ENCODE results near the gene BCDIN3D. TPM values are rescaled to one million over a fixed set of nuclear protein-coding genes. Genes with fewer than 3 reads are reported as not detected.
A peak's percentile ranks its signal among the peaks of the same experiment; 100 is the strongest.
"Not testable (repeated sequence)": the region's sequence is repeated elsewhere in the genome, so short reads cannot be mapped to it uniquely, and the experiment has no call there.

The BCDIN3D gene
- total RNA-seq, 2 experiments from 2014 or later: 8.2 to 8.3 TPM

DNA sequence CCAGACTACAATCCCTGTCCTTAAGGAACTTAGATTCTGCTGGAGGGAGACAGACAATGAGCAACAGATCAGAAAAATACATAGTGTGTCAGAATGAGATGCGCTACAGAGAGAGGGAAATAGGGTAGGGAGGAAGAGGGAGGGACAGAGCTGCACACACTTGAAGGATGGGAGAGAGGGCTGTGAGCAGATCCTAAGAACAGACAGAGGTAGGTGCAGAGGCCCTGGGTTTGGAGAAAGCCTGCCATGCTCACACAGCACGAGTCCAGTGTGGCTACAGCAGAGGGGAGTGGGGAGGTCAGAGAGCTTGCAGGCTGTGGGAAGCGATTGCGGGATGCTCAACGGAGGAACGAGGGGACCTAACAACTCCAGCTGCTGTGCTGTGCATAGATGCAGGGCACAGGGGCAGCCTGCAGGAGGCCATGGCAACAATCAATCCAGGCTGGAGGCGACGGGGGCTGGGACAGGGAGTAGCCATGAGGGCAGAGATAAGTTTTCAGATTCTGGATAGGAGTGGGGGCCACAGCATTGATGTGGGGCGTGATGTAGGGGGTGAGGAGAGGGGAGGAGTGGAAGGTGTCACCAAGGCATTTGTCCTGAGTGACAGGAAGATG lies 40.1 kb upstream of the BCDIN3D start:
- CTCF ChIA-PET: interaction anchor here (0.8 kb wide), 1 partner anchor 63 kb away, joined by 3 read pairs; no protein-coding TSS in a partner anchor
- no peaks in the 10 kb centered on the region for H3K36me3 Mint-ChIP-seq
- no peak overlapping the region for H3K4me3 Mint-ChIP-seq
- peaks cover 22% of the 10 kb centered on the region for H3K9me3 Mint-ChIP-seq (ENCODE audit: low read depth)
- no peaks in the 10 kb centered on the region for H3K4me1 Mint-ChIP-seq
- no peak overlapping the region for H3K27ac Mint-ChIP-seq
- H3K27me3 Mint-ChIP-seq: peaks cover 3% of the 10 kb centered on the region
- no peak for DNase-seq
- ATAC-seq: no peak

DNA sequence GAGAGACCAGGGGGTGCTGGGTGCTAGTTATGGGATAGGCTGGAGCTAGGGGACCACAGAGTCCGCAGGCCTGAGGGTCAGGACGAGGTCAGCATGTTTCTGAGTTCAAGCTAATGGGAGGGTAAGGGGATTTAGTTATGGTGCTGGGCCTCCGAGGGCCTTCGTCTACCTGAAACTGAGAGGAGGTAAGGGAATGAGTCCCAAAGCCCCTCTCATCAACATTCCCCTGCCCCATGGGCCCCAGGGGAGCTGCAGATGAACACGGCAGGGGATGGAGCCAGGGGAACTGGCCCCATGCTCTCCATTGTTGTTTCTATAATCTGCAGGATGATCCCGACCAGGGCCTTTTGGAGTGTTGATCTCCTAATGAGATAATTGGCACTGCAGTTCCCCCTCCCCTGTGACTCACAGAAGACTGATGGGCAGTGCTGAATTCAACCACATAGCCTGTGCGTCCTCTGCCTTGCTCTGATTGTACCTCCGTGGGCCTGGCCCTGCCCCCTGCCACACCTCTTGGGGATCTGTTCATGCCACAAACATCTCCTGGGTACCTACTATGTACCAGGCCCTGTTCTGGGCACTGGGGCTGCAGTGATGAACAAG lies 39.4 kb upstream of the BCDIN3D start:
- Mint-ChIP-seq H3K4me1 (no peaks in the 10 kb centered on the region), H3K4me3 (no peak overlapping the region), H3K36me3 (no peaks in the 10 kb centered on the region), H3K27ac (no peak overlapping the region), H3K9me3 (ENCODE audit: low read depth) (peaks cover 25% of the 10 kb centered on the region), H3K27me3 (peaks cover 3% of the 10 kb centered on the region)
- DNase-seq (no peak), ATAC-seq (no peak)
- CTCF ChIA-PET: interaction anchor here (2.0 kb wide), 1 partner anchor 15 kb away, joined by 6 read pairs; no protein-coding TSS in a partner anchor

- DNase-seq (no peak), ATAC-seq (no peak)
- Mint-ChIP-seq H3K4me3 (no peak overlapping the region), H3K9me3 (ENCODE audit: low read depth) (peaks cover 25% of the 10 kb centered on the region), H3K36me3 (no peaks in the 10 kb centered on the region), H3K4me1 (no peaks in the 10 kb centered on the region), H3K27me3 (peaks cover 3% of the 10 kb centered on the region), H3K27ac (no peak overlapping the region)
- CTCF ChIA-PET: interaction anchor here (2.0 kb wide), 1 partner anchor 15 kb away, joined by 6 read pairs; no protein-coding TSS in a partner anchor
These were observed 38.7 kb upstream of the BCDIN3D start for GRCh38 chr12:49881415-49882247.

DNA sequence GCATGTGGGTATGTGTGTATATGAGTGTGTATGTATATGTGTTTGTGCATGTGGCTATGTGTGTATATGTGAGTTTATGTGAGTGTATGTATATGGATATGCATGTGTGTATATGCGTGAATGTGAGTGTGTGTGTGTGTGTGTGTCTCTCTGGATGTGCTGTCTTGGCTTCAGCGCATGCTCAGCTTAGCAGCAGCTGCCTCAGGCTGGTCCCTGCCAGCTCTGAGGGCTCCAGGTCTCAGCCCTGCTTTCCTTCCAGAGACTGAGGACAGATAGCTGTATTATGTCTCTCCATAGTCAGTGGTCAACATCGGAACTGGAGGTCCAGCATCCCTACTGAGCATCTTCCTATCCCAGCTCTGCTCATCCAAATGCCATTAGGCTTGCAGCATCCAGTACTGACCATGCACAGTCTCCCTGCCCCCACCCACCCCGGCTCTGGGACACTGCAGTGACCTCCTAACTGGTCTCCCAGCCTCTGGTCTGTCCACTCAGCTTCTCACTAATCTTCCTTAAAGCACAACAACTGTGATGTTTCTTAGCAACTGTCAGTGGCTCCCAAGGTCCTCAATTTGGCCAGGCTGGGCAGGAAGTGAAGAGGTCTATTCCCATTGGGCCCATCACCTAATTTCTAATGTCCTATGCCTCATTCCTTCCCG lies 38.0 kb upstream of the BCDIN3D start:
- no peak for ATAC-seq
- Mint-ChIP-seq H3K9me3 (ENCODE audit: low read depth) (peaks cover 25% of the 10 kb centered on the region), H3K4me1 (no peaks in the 10 kb centered on the region), H3K27ac (no peak overlapping the region), H3K36me3 (no peaks in the 10 kb centered on the region), H3K4me3 (no peak overlapping the region), H3K27me3 (peaks cover 3% of the 10 kb centered on the region)
- CTCF ChIA-PET: interaction anchor here (2.0 kb wide), 1 partner anchor 14 kb away, joined by 6 read pairs; no protein-coding TSS in a partner anchor
- no peak for DNase-seq

- ATAC-seq, H3K27me3 Mint-ChIP-seq, CTCF ChIA-PET, H3K27ac Mint-ChIP-seq, H3K4me3 Mint-ChIP-seq, DNase-seq, H3K4me1 Mint-ChIP-seq, H3K36me3 Mint-ChIP-seq: not testable (repeated sequence)
- peaks cover 25% of the 10 kb centered on the region for H3K9me3 Mint-ChIP-seq (ENCODE audit: low read depth)
These were observed 36.2 kb upstream of the BCDIN3D start for GRCh38 chr12:49879065-49879464.

DNA sequence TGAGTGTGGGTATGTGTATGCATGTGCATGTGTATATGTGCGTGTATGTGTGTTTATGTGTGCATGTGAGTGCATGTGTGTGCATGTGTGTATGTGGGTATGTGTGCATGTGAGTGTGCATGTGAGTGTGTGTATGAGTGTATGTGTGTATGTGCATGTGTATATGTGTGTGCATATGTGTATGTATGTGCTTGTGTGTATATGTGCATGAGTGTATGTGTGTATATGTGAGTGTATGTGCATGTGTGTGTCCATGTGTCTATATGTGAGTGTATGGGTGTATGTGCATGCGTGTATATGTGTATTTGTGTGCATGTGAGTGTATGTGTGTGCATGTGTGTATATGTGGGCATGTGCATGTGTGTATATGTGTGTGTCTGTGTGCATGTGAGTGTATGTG lies 35.1 kb upstream of the BCDIN3D start:
- CTCF ChIA-PET: no interaction called here
- H3K4me1 Mint-ChIP-seq: no peaks in the 10 kb centered on the region
- no peak for ATAC-seq
- no peak overlapping the region for H3K27ac Mint-ChIP-seq
- no peak overlapping the region for H3K4me3 Mint-ChIP-seq
- no peak for DNase-seq
- no peaks in the 10 kb centered on the region for H3K27me3 Mint-ChIP-seq
- H3K36me3 Mint-ChIP-seq: no peaks in the 10 kb centered on the region
- peaks cover 25% of the 10 kb centered on the region for H3K9me3 Mint-ChIP-seq (ENCODE audit: low read depth)

GRCh38 chr12:49877066-49877465 lies 34.2 kb upstream of the BCDIN3D start:
- Mint-ChIP-seq H3K27ac (no peak overlapping the region), H3K27me3 (no peaks in the 10 kb centered on the region), H3K36me3 (no peaks in the 10 kb centered on the region), H3K4me3 (no peak overlapping the region), H3K9me3 (ENCODE audit: low read depth) (peaks cover 25% of the 10 kb centered on the region), H3K4me1 (no peaks in the 10 kb centered on the region)
- CTCF ChIA-PET: interaction anchor here (1.2 kb wide), 1 partner anchor 89 kb away, joined by 3 read pairs; no protein-coding TSS in a partner anchor
- no peak for DNase-seq
- no peak for ATAC-seq

DNA sequence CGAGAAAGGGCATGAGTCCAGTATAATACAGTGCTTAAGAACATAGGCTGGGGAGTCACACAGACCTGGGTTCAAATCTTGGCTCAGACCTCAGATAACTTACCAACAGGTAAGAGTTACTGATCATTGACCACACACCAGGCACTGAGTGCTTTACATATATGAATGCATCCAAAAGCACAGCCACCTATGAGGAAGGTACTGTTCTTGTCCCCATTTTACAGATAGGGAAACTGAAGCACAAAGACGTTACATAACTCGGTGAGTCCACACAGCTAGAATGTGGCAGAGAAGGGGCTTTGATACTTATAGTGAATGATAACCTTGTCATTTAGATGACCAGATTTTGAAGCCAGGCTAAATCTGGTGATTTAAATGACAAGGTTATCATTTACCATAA lies 33.2 kb upstream of the BCDIN3D start:
- Mint-ChIP-seq H3K36me3 (no peaks in the 10 kb centered on the region), H3K27ac (no peak overlapping the region), H3K27me3 (no peaks in the 10 kb centered on the region), H3K9me3 (ENCODE audit: low read depth) (peaks cover 25% of the 10 kb centered on the region), H3K4me1 (no peaks in the 10 kb centered on the region), H3K4me3 (no peak overlapping the region)
- ATAC-seq (no peak), DNase-seq (no peak)
- CTCF ChIA-PET: interaction anchor here (0.7 to 1.2 kb wide), 2 partner anchors 90 to 489 kb away, joined by 3 read pairs; no protein-coding TSS in a partner anchor

DNA sequence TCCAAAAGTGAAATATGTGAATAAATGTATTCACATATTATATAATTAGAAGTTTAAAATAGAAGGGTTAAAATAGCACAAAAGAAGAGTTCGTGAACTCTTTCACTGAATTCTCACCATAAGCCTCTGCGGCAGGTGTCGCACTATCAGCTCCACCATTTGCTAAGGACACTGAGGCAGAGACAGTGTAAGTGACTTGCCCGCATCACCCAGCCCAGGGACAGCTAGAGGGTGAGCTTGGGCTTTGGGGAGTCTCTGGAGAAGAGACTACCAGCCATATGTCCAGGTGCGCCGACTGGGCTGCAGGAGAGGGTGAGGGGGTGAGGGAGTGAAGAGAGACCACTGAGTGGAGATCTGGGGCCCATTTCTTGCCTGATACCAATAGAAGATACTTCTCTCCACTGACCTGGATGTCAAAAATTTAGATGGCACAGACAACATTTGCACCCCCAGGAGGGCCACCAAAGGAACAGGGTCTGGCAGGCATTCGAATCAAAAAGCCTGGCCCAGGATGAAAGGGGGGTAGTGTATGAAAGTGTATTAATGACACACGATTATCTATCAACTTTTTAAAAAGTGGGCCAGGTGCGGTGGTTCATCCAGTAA lies 32.3 kb upstream of the BCDIN3D start:
- no peaks in the 10 kb centered on the region for H3K36me3 Mint-ChIP-seq
- no peaks in the 10 kb centered on the region for H3K4me1 Mint-ChIP-seq
- H3K4me3 Mint-ChIP-seq: no peak overlapping the region
- peaks cover 21% of the 10 kb centered on the region for H3K9me3 Mint-ChIP-seq (ENCODE audit: low read depth)
- H3K27ac Mint-ChIP-seq: no peak overlapping the region
- DNase-seq (no peak), ATAC-seq (no peak)
- H3K27me3 Mint-ChIP-seq: no peaks in the 10 kb centered on the region
- CTCF ChIA-PET: no interaction called here

DNA sequence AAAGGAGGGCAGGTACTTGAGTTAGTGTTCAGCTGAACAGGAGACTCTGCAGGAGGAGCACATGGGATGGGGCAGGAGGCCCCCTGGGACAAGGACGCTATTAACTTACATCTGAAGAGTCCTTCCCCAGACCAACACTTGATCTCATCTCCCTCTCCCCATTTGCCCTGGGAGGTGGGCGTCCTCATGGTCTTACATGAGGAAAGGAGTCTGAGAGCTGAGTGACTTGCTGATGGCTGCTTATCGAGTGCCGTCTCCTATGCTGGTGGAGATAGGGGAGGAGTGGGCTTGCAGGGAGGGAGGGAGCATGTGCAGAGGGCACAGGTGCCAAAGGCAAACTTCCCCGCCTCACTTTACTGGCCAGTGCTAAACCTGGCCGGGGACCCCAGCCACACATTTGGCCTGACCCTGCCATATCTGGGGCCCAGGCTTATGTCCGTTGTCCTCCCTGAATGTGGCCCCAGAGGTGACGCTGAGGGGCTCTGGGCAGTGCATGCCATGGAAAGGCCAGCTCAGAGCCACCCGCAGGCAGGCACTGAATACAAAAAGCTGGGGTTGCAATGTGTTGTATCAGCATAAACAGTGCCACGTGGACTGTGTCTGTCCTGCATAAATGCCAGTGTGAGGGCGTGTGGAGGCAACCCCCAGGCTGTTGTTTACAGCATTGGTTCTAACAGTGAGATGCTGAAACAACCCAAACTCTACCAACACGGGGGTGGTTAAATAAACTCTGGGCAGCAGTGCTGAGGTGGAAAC lies 31.4 kb upstream of the BCDIN3D start:
- no peaks in the 10 kb centered on the region for H3K4me1 Mint-ChIP-seq
- no peak for DNase-seq
- H3K27ac Mint-ChIP-seq: no peak overlapping the region
- CTCF ChIA-PET: no interaction called here
- no peak overlapping the region for H3K4me3 Mint-ChIP-seq
- H3K27me3 Mint-ChIP-seq: no peaks in the 10 kb centered on the region
- peaks cover 13% of the 10 kb centered on the region for H3K9me3 Mint-ChIP-seq (ENCODE audit: low read depth)
- ATAC-seq: no peak
- H3K36me3 Mint-ChIP-seq: no peaks in the 10 kb centered on the region

DNA sequence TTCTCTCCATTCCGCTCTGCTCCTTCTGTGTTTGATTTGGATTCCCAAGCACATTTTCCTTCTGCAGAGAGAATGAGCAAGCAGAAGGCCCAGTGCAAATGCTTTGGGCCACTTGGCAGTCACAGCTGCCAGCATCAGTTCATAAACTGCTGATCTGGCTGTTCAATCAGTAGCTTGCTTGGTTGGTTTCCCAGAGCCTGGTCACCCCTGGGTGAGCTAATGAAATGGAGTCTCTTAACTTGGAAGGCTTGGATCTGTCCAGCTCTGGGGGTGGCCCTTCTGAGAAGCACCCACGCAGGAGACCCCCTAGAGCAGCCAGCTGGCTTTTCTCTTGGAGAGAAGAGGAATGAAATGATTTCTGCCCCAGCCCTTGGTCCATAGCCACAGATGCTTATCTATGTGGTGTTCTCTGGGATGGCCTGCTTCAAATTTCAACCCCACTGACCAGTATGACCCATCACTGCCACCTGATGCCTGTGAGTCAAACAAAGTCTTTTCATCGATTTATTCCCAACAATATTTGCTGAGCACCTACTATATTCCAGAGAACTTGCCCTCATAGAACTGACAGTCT lies 30.5 kb upstream of the BCDIN3D start:
- H3K27ac Mint-ChIP-seq: no peak overlapping the region
- no peak for ATAC-seq
- no peaks in the 10 kb centered on the region for H3K36me3 Mint-ChIP-seq
- DNase-seq: no peak
- no peaks in the 10 kb centered on the region for H3K4me1 Mint-ChIP-seq
- H3K9me3 Mint-ChIP-seq (ENCODE audit: low read depth): peaks cover 6% of the 10 kb centered on the region
- CTCF ChIA-PET: no interaction called here
- no peaks in the 10 kb centered on the region for H3K27me3 Mint-ChIP-seq
- H3K4me3 Mint-ChIP-seq: no peak overlapping the region

- peak; percentile 27 for DNase-seq
- peaks cover 2% of the 10 kb centered on the region for H3K9me3 Mint-ChIP-seq (ENCODE audit: low read depth)
- H3K4me1 Mint-ChIP-seq: no peaks in the 10 kb centered on the region
- no peaks in the 10 kb centered on the region for H3K27me3 Mint-ChIP-seq
- H3K36me3 Mint-ChIP-seq: no peaks in the 10 kb centered on the region
- no peak for ATAC-seq
- H3K27ac Mint-ChIP-seq: no peak overlapping the region
- CTCF ChIA-PET: interaction anchor here (3.9 kb wide), 1 partner anchor 73 kb away, joined by 13 read pairs; no protein-coding TSS in a partner anchor
- no peak overlapping the region for H3K4me3 Mint-ChIP-seq
These were observed 29.9 kb upstream of the BCDIN3D start for GRCh38 chr12:49872781-49873181.
